ENCODE measurements around the gene IFRD1.

GRCh38 chr7:112521942-112522341 lies 71.7 kb downstream of the IFRD1 start:
- TF ChIP-seq, protein P1, sequence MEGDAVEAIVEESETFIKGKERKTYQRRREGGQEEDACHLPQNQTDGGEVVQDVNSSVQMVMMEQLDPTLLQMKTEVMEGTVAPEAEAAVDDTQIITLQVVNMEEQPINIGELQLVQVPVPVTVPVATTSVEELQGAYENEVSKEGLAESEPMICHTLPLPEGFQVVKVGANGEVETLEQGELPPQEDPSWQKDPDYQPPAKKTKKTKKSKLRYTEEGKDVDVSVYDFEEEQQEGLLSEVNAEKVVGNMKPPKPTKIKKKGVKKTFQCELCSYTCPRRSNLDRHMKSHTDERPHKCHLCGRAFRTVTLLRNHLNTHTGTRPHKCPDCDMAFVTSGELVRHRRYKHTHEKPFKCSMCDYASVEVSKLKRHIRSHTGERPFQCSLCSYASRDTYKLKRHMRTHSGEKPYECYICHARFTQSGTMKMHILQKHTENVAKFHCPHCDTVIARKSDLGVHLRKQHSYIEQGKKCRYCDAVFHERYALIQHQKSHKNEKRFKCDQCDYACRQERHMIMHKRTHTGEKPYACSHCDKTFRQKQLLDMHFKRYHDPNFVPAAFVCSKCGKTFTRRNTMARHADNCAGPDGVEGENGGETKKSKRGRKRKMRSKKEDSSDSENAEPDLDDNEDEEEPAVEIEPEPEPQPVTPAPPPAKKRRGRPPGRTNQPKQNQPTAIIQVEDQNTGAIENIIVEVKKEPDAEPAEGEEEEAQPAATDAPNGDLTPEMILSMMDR (IDR thresholded peaks at IDR 0.05; ENCODE audit: extremely low read depth in 1 of 2, insufficient read depth in 1 of 2, low read depth in 1 of 2, low read length in 2 of 2), result no peak
- TF ChIP-seq POLR2AphosphoS5 (IDR thresholded peaks at IDR 0.05; ENCODE audit: insufficient read depth, low read depth, low read length) (no peak), EZH2 (IDR thresholded peaks at IDR 0.05; ENCODE audit: borderline replicate concordance, low read depth, low read length, severe bottlenecking) (no peak)
